Endothelial cell (in vitro differentiated cells): ENCODE measurements around the gene HBG1. TPM values are rescaled to one million over a fixed set of nuclear protein-coding genes. Genes with fewer than 3 reads are reported as not detected.

ENCODE experiments used
- DNase-seq: peaks from one replicate; pipeline ENCODE4 v3.0.0; 2021; ENCODE audit warnings: low spot score
- H3K27ac Mint-ChIP-seq: one replicate; pipeline ENCODE4 v1.8.0; 2021; ENCODE audit warnings: mixed read lengths, inconsistent platforms; ENCODE audit not compliant: unreplicated experiment
- H3K27me3 Mint-ChIP-seq: one replicate; pipeline ENCODE4 v1.8.0; 2021; ENCODE audit warnings: mild to moderate bottlenecking, moderate library complexity, mixed read lengths, inconsistent platforms; ENCODE audit not compliant: unreplicated experiment
- H3K36me3 Mint-ChIP-seq: one replicate; pipeline ENCODE4 v1.8.0; 2021; ENCODE audit warnings: mild to moderate bottlenecking, low read depth, mixed read lengths, inconsistent platforms; ENCODE audit not compliant: unreplicated experiment
- H3K4me1 Mint-ChIP-seq: one replicate; pipeline ENCODE4 v1.8.0; 2021; ENCODE audit warnings: mild to moderate bottlenecking, mixed read lengths, inconsistent platforms; ENCODE audit not compliant: unreplicated experiment
- H3K4me3 Mint-ChIP-seq: one replicate; pipeline ENCODE4 v1.8.0; 2021; ENCODE audit warnings: mild to moderate bottlenecking, mixed read lengths, inconsistent platforms; ENCODE audit not compliant: unreplicated experiment
- H3K9me3 Mint-ChIP-seq: one replicate; pipeline ENCODE4 v1.8.0; 2021; ENCODE audit warnings: mixed read lengths, inconsistent platforms; ENCODE audit not compliant: unreplicated experiment
- CTCF ChIP-seq: fragments of 200-600 bp; sonication (generic); IDR thresholded peaks from one replicate; pipeline ENCODE4 v1.5.0; 2021; ENCODE audit warnings: antibody characterized with exemption; ENCODE audit not compliant: unreplicated experiment
- total RNA-seq: library from RNA; stranded (reverse); fragmentation: NEBNext Ultra II Directional; extraction: Animal tissue kit (Norgen Biotek cat#: 25700); gene quantifications from one replicate; pipeline ENCODE4 v1.2.1, GENCODE V29; 2021; ENCODE audit not compliant: unreplicated experiment

HBG1 gene
- total RNA-seq, 1 donor from 2014 or later: not detected

- no peak for DNase-seq
- Mint-ChIP-seq H3K4me1 (no peaks in the 10 kb centered on the region), H3K36me3 (no peaks in the 10 kb centered on the region), H3K27me3 (peaks cover 2% of the 10 kb centered on the region), H3K4me3 (no peak overlapping the region), H3K27ac (no peak overlapping the region), H3K9me3 (no peaks in the 10 kb centered on the region)
- no peak for TF ChIP-seq CTCF
Observed at GRCh38 chr11:5203366-5203765, 46.3 kb downstream of the HBG1 start.

GRCh38 chr11:5200582-5200981 is 49.1 kb downstream of the HBG1 start, which contains the start of gene OR51V1:
TSS of gene OR51V1 (minus strand) at chr11:5200682. CDS start at chr11:5200682, 0 bp downstream.
- TF ChIP-seq CTCF: no peak
- DNase-seq: no peak
- Mint-ChIP-seq H3K27me3 (peaks cover 2% of the 10 kb centered on the region), H3K4me1 (no peaks in the 10 kb centered on the region), H3K4me3 (no peak within 1 kb of the TSS), H3K27ac (no peak within 1 kb of the TSS), H3K9me3 (no peaks in the 10 kb centered on the region), H3K36me3 (no peaks in the 10 kb centered on the region)

GRCh38 chr11:5198285-5198684 is 51.4 kb downstream of the HBG1 start:
- Mint-ChIP-seq H3K4me1 (no peaks in the 10 kb centered on the region), H3K36me3 (no peaks in the 10 kb centered on the region), H3K4me3 (no peak overlapping the region), H3K9me3 (no peaks in the 10 kb centered on the region), H3K27ac (no peak overlapping the region), H3K27me3 (peaks cover 2% of the 10 kb centered on the region)
- no peak for TF ChIP-seq CTCF
- DNase-seq: no peak

Other genes with a start within 250 kb of the HBG1 start
- not detected for gene OR52J3, start 203.3 kb downstream of the HBG1 start, total RNA-seq
- gene OR52E2, start 190.2 kb downstream of the HBG1 start, total RNA-seq: not detected
- gene OR52E1, start 180.3 kb downstream of the HBG1 start, total RNA-seq: not detected
- gene OR52A5, start 111.5 kb downstream of the HBG1 start, total RNA-seq: not detected
- 0.03 TPM for gene OR52A1, start 95.1 kb downstream of the HBG1 start, total RNA-seq
- gene OR51V1, start 49.2 kb downstream of the HBG1 start, total RNA-seq: not detected
- gene HBB, start 22.8 kb downstream of the HBG1 start, total RNA-seq: not detected
- gene HBD, start 15.4 kb downstream of the HBG1 start, total RNA-seq: not detected
- 0.82 TPM for gene HBG2, start 4.9 kb upstream of the HBG1 start, total RNA-seq
- gene HBE1, start 20.1 kb upstream of the HBG1 start, total RNA-seq: not detected
- gene OR51B4, start 52.1 kb upstream of the HBG1 start, total RNA-seq: 0.49 TPM
- gene OR51B2, start 74.4 kb upstream of the HBG1 start, total RNA-seq: not detected
- 0.82 TPM for gene OR51B5, start 93.7 kb upstream of the HBG1 start, total RNA-seq
- not detected for gene OR51B6, start 101.7 kb upstream of the HBG1 start, total RNA-seq
- gene OR51M1, start 134.0 kb upstream of the HBG1 start, total RNA-seq: not detected
- gene OR51Q1, start 172.3 kb upstream of the HBG1 start, total RNA-seq: not detected
- gene OR51I1, start 191.7 kb upstream of the HBG1 start, total RNA-seq: 1.2 TPM
- gene OR51I2, start 199.5 kb upstream of the HBG1 start, total RNA-seq: not detected
- gene OR52D1, start 238.8 kb upstream of the HBG1 start, total RNA-seq: not detected